Activated CD4-positive, alpha-beta T cell treated with anti-CD3 and anti-CD28 coated beads for 36 hours (primary cell): ENCODE measurements around the gene REEP6. TPM values are rescaled to one million over a fixed set of nuclear protein-coding genes. Genes with fewer than 3 reads are reported as not detected.
"Not testable (repeated sequence)": the region's sequence is repeated elsewhere in the genome, so short reads cannot be mapped to it uniquely, and the experiment has no call there.

ENCODE experiments used
- ATAC-seq: fragments of 200-7000 bp; cut with Tn5 transposase; one replicate; pipeline ENCODE4 v1.10.0; 2021; ENCODE audit warnings: mild to moderate bottlenecking, moderate library complexity
- CTCF ChIA-PET: fragments of 350-600 bp; sonication (Branson Sonifier 250); formaldehyde crosslinking; loops from one replicate; lab custom pipeline; 2021; ENCODE audit warnings: antibody characterized with exemption; lab: Charles Lee
- POLR2A ChIA-PET: fragments of 350-600 bp; sonication (Branson Sonifier 250); formaldehyde crosslinking; loops from one replicate; lab custom pipeline; 2021; ENCODE audit warnings: antibody characterized with exemption, inconsistent platforms; lab: Charles Lee
- DNase-seq: peaks from one replicate; pipeline ENCODE4 v3.0.0-alpha.2; 2020
- H3K27ac Mint-ChIP-seq: one replicate; pipeline ENCODE4 v1.8.0; 2021; ENCODE audit warnings: mixed read lengths
- H3K27me3 Mint-ChIP-seq: one replicate; pipeline ENCODE4 v1.8.0; 2021; ENCODE audit warnings: mixed read lengths
- H3K36me3 Mint-ChIP-seq: one replicate; pipeline ENCODE4 v1.8.0; 2021; ENCODE audit warnings: low read depth, mixed read lengths
- H3K4me1 Mint-ChIP-seq: one replicate; pipeline ENCODE4 v1.8.0; 2021; ENCODE audit warnings: mixed read lengths
- H3K4me3 Mint-ChIP-seq: one replicate; pipeline ENCODE4 v1.8.0; 2021; ENCODE audit warnings: mild to moderate bottlenecking, moderate library complexity, mixed read lengths
- H3K9me3 Mint-ChIP-seq: one replicate; pipeline ENCODE4 v1.8.0; 2021; ENCODE audit warnings: low read depth, mixed read lengths
- intact Hi-C, 2 experiments: fragments of 100-400 bp; cut with DNase I in 1 of 2; cut with micrococcal nuclease in 1 of 2; formaldehyde crosslinking; loops; one replicate each; pipeline versions ENCODE4 v1.14.2 to v1.15.1; 2022 to 2024; cut with DNase I, micrococcal nuclease
- total RNA-seq, 2 experiments: library from RNA; stranded (reverse); gene quantifications; one replicate each; pipeline ENCODE4 v1.2.3, GENCODE V29; 2021

REEP6 gene
- total RNA-seq, 2 experiments from 2014 or later = 2.1 to 2.7 TPM

DNA sequence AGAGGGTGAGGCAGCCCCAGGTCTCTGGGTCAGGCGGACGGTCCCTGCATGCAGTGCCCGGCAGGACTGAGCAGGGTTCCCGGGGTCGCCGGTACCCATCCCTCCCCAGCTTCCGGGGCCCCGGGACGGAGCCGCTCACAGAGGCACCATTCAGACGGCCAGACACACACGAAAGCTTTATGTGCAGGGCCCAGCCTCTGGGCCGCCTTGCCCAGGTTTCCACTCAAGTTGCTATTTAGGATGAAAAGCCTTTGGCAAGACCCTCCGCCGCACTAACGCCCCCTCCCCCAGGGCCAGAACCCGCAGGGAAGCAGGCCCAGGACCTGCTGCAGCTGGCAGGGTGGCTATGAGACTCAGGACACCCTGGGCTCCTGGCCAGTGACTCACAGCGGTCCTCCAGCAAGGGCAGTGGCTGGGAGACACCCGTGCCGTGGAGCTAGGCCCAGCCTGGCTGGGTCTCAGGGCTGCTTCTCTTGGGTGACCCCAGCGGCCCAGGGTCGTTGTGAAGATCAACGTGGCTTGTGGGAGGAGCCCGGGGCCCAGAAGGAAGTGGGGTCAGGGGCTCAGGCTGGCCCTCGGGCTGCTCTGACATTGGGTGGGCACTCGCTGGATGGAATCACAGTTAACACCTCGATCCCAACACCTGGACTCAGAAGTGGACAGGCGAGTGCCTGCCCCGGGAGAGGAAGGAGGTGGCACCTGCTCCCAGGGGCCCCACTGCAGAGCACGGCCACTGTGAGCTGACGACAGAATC lies 16.8 kb upstream of the REEP6 start:
- Mint-ChIP-seq H3K4me1 (peaks cover 11% of the 10 kb centered on the region), H3K27ac (no peak overlapping the region), H3K36me3 (peaks cover 7% of the 10 kb centered on the region), H3K9me3 (no peaks in the 10 kb centered on the region), H3K4me3 (no peak overlapping the region), H3K27me3 (no peaks in the 10 kb centered on the region)
- CTCF ChIA-PET = interaction anchor here (0.5 to 2.1 kb wide), 3 partner anchors 30 to 72 kb away, joined by 3 to 7 read pairs (median 4); no protein-coding TSS in a partner anchor
- DNase-seq = no peak
- no peak for ATAC-seq
- intact Hi-C loops = no loop called here
- POLR2A ChIA-PET = no interaction called here

DNA sequence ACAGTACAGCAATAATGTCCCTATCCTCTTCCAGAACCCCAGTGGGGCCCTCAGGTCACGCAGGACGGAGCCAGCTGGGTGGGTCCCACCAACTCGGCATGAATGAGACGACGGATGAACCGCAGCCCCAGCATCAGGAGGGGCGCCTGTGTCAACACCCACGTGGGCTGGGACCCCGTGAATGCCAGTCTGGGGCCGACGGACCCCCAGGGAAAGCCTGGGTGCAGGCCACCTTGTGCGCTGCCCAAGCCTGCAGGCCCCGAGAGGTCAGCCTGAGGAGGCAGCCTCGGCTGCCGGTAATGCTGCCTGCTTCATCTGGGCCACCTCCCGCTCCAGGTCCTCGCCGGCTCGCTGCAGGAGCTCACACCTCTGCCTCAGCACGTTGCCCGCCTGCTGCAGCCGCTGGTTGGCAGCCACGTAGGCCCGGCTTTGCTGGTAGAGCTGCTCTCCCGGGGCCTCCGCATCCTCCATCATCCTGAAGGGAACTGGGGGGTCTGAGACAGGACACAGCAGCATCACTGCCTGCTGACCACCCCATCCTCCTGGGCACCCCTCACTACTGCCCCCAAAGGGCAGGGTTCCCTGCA lies 16.1 kb upstream of the REEP6 start:
- Mint-ChIP-seq H3K4me1 (peaks cover 11% of the 10 kb centered on the region), H3K27me3 (no peaks in the 10 kb centered on the region), H3K4me3 (no peak overlapping the region), H3K9me3 (no peaks in the 10 kb centered on the region), H3K27ac (no peak overlapping the region), H3K36me3 (peaks cover 7% of the 10 kb centered on the region)
- ATAC-seq (no peak), DNase-seq (no peak)
- ChIA-PET CTCF (interaction anchor here (1.0 to 2.1 kb wide), 2 partner anchors 16 to 31 kb away, joined by 4 to 7 read pairs; partner anchors contain the start of gene REEP6), POLR2A (no interaction called here)
- intact Hi-C loops = loop anchor here in 1 of 2 experiments (5.0 kb wide), 1 partner anchor 33 kb away; no protein-coding TSS in a partner anchor

DNA sequence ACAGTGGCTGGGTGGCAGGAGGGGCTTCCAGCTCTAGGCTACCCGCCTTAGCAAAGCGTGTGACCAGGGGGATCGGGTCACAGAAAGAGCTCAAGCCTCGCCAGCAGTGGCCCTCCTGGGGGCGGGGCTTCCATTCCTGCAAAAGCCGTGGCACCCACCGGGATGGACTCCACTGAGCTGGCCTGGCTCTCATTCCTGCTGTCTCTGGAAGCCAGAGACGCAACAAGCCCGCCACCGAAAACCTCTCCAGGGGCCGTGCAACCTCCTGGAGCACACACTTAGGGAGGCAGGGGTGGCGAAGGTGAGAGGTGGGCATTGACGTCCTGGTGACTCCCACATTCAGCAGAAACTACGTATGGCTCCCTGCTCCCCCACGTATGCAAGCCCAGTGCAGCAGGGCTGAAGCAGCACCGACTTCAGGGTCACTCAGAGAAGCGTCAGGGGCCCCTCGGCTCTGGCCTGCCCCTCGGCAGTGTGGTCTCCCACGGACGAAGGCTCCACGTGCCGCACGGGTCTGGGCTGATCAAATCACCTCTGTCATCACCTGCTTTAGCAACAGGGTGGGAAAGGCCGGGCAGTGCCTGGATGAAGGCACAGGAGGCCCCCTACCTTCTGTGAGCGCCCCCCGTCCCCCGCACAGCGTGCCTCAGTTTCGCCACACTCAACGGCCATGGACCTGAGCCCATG lies 15.1 kb upstream of the REEP6 start:
- CTCF ChIA-PET = interaction anchor here (1.0 kb wide), 1 partner anchor 15 kb away, joined by 4 read pairs; the partner anchor contains the start of gene REEP6
- POLR2A ChIA-PET = no interaction called here
- no peak for DNase-seq
- Mint-ChIP-seq H3K27me3 (no peaks in the 10 kb centered on the region), H3K4me3 (no peak overlapping the region), H3K27ac (no peak overlapping the region), H3K4me1 (peaks cover 8% of the 10 kb centered on the region), H3K36me3 (peaks cover 7% of the 10 kb centered on the region), H3K9me3 (no peaks in the 10 kb centered on the region)
- no peak for ATAC-seq
- intact Hi-C loops = loop anchor here in 1 of 2 experiments (5.0 kb wide), 1 partner anchor 34 kb away; no protein-coding TSS in a partner anchor

DNA sequence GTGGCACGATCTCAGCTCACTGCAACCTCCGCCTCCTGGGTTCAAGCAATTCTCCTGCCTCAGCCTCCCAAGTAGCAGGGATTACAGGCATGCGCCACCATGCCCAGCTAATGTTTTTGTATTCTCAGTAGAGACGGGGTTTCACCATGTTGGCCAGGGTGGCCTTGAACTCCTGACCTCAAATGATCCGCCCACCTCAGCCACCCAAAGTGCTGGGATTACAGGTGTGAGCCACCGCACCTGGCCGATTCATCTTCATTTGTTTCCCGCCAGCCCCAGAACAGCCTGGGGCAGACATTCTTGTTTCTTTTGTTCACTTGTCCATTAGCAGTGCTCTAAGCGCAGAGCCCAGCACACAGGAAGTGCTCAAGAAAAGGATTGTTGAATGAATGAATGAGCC lies 13.9 kb upstream of the REEP6 start:
- H3K36me3 Mint-ChIP-seq, CTCF ChIA-PET, DNase-seq, H3K27me3 Mint-ChIP-seq, ATAC-seq, H3K27ac Mint-ChIP-seq, H3K9me3 Mint-ChIP-seq, H3K4me1 Mint-ChIP-seq, POLR2A ChIA-PET: not testable (repeated sequence)
- peak overlapping the region; percentile 96 for H3K4me3 Mint-ChIP-seq
- intact Hi-C loops = loop anchor here in 1 of 2 experiments (5.0 kb wide), 1 partner anchor 35 kb away; no protein-coding TSS in a partner anchor

DNA sequence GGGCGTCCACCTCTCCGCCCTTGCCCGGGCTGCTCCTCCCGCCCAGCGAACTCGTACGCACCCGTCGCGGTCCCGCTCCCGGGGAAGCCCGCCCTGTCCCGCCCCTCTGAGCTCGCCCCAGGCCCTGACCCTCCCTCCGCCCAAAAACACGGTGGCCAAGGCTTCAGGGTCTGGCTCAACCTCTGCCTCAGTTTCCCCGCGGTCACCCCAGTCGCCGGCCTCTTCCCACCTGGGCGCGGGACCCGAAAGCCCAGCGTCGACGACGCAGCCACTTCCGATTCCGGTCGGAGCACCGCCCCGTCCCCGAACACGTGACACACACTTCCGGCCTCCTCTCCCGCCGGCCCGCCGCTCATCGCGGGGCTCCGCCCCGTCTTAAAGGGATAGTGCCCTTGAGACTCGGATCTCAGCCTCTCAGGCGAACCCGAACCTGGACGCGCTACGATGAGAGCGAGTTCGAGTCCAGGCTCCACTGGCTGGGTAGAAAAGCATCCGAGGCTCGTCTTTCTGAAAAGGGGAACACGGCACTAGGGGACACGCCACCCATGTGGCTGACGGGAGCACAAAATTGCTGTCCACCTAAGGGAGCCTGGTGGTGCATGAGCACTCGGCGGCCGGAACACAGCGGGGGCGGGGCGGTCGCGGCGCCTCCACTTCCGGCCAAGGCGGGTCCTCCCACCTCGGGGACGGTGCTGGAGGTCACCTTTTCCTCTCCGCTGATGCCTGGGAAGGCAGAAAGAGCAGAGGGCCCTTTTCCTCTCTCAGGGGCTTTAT lies 11.9 kb upstream of the REEP6 start, which contains the start of gene C19orf25:
C19orf25 (minus strand) TSS at position 282 of the 774 bp plus-strand sequence. CDS start 312 bp downstream, outside the sequence.
- ATAC-seq = peak; percentile 98

DNA sequence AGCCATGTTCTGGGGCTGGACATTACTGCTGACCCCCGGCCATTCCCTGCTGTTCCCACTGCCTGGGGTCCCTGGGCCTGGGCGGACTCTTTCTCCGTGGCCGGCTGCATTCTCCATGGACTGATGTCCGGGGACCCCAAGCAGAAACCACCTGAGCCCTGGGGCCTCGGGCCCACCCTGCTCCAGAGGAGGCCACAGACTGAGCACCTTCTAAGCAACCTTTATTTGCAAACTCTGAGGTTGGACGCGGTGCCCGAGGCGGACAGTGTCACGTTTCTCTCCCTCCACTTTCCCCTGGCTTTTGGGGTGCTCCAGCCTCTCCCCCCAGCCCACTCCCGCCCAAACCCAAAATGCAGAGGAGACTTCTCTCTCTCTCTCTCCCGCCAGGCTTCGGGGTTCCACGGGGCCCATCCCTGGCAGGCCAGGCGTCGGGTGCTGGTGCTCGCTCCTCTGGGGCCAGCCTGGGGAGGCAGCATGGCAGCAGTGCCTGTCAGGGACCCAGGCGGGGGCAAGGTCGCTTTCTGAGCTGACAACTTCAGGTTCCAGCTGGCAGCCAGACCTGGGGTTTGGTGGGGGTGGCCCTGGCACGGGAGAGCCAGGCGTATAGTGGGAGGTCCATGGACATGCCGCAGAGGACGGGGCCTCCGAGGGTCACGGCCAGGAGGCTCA lies 9.6 kb upstream of the REEP6 start:
- ChIA-PET CTCF (no interaction called here), POLR2A (no interaction called here)
- no peak for DNase-seq
- intact Hi-C loops = no loop called here
- no peak for ATAC-seq
- Mint-ChIP-seq H3K4me1 (peaks cover 6% of the 10 kb centered on the region), H3K4me3 (no peak overlapping the region), H3K27me3 (no peaks in the 10 kb centered on the region), H3K27ac (no peak overlapping the region), H3K9me3 (no peaks in the 10 kb centered on the region), H3K36me3 (peaks cover 7% of the 10 kb centered on the region)

More for the DNA sequence above, 11.9 kb upstream of the REEP6 start, which contains the start of gene C19orf25:
- Mint-ChIP-seq H3K27me3 (no peaks in the 10 kb centered on the region), H3K9me3 (no peaks in the 10 kb centered on the region), H3K4me1 (peaks cover 6% of the 10 kb centered on the region), H3K27ac (peak within 1 kb of the TSS; percentile 95), H3K36me3 (peaks cover 7% of the 10 kb centered on the region), H3K4me3 (peak within 1 kb of the TSS; percentile 96)
- ChIA-PET CTCF (interaction anchor here (0.6 kb wide), 1 partner anchor 823 kb away, joined by 3 read pairs; no protein-coding TSS in a partner anchor), POLR2A (no interaction called here)
- peak; percentile 97 for DNase-seq
- intact Hi-C loops = loop anchor here (1.0 to 5.0 kb wide), 12 partner anchors 11 to 173 kb away; partner anchors contain the start of genes PCSK4 (in 2 of the 2), ADAMTSL5 (in 1 of the 2), DAZAP1 (in 1 of the 2) and MBD3 (in 1 of the 2)

DNA sequence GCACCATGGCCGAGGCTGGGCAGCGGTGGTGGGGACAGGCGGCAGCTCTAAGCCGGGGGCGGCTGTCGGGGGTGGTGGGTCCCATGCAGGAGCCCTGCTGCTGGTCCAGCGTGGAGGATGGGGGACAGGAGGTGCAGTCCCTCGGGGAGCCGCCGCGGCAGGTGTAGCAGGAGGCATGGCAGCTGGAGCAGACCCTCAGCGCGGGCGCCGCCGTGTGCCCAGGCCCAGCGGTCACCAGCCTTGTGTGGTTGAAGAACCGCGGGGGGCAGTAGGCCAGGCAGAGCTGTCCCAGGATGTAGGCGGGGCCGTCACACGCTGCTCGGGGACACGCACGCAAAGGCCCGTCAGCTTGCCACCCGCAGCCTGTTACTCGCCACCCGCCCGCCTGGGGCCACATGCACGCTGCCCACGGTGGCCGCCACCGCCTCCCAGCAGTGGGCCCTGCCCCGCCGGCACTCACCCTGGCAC lies 9.1 kb upstream of the REEP6 start:
- H3K27ac Mint-ChIP-seq = no peak overlapping the region
- H3K4me3 Mint-ChIP-seq = no peak overlapping the region
- intact Hi-C loops = no loop called here
- ChIA-PET POLR2A (no interaction called here), CTCF (no interaction called here)
- H3K9me3 Mint-ChIP-seq = no peaks in the 10 kb centered on the region
- H3K4me1 Mint-ChIP-seq = peaks cover 6% of the 10 kb centered on the region
- no peaks in the 10 kb centered on the region for H3K27me3 Mint-ChIP-seq
- ATAC-seq = no peak
- DNase-seq = no peak
- H3K36me3 Mint-ChIP-seq = peaks cover 7% of the 10 kb centered on the region

DNA sequence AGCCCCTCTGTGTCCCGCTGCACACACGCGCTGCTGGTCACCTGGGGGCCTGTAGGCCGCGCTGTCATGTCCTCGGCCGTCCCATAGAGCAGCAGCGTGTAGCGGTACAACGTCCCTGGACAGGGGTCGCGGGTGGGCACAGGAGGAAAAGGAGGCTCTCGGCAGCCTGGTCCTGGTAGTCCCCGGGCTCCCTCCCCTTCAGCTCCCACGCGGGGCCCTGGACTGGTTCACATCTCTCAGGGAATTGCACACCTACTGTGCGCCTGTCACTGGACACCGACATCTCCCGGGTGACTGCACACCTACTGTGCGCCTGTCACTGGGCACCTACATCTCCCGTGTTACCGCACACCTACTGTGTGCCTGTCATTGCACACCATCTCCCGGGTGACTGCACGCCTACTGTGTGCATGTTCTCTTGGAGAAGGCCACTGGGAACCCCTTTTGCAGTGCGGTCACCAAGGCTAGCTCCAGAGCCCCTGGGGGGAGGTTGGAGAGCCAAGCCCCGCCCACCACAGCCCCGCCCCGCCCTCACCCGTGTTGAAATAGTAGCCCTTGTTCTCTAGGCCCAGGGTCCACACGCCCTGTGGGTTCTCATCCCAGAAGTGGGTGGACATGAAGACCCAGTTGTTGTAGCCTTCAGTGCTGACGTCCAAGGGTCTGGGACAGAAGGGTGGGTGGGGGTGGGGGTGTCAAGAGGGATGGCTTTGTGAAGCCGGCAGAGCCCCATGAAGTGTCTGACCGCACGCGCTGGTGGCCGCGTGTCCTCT lies 8.4 kb upstream of the REEP6 start:
- CTCF ChIA-PET = no interaction called here
- no peak overlapping the region for H3K4me3 Mint-ChIP-seq
- ATAC-seq (no peak), DNase-seq (no peak)
- POLR2A ChIA-PET = no interaction called here
- peaks cover 2% of the 10 kb centered on the region for H3K4me1 Mint-ChIP-seq
- no peaks in the 10 kb centered on the region for H3K9me3 Mint-ChIP-seq
- no peak overlapping the region for H3K27ac Mint-ChIP-seq
- no peaks in the 10 kb centered on the region for H3K27me3 Mint-ChIP-seq
- intact Hi-C loops = no loop called here
- peaks cover 2% of the 10 kb centered on the region for H3K36me3 Mint-ChIP-seq

DNA sequence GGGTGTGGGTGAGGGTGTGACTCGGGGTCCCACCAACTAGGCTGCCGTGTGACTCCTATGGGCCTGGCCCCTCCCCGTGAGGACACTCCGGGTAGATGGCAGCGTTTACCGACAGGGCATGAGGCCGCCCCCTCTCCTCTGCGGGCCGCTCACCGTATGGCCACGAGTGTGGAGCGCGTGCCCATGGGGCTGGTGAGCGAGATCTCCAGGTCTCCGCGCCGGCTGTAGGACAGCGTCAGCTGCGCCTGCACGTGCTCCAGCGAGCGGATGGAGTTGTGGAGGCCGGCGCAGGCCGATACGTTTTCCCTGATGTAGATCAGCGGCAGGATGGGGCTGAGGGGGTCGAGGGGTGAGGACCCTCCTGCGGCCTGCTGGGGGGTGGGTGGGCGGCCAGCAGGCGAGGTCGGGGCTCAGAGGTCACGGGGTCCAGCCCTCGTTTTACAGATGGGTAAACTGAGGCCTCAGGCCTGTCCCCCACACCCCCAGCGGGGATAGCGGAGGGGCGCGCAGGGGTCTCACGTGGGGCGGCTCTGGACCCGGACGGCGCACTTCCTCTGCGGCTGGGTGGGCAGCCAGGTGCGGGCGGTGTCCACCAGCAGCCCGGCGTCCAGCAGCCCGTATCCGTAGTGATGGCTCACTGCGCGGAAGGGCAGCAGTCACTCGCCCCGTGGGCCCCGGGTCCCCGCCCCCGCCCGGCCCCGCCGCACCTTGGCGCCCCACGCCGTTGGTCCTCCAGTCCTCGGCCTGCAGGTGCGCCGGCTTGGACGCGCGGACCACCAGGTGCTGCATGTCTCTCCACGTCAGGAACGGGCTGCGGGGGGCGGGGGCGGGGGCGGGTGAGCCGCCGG lies 7.6 kb upstream of the REEP6 start:
- no peak overlapping the region for H3K4me3 Mint-ChIP-seq

More for the DNA sequence above, 7.6 kb upstream of the REEP6 start:
- Mint-ChIP-seq H3K27ac (no peak overlapping the region), H3K9me3 (no peaks in the 10 kb centered on the region), H3K36me3 (peaks cover 2% of the 10 kb centered on the region), H3K4me1 (peaks cover 2% of the 10 kb centered on the region), H3K27me3 (no peaks in the 10 kb centered on the region)
- ChIA-PET CTCF (no interaction called here), POLR2A (no interaction called here)
- intact Hi-C loops = no loop called here
- ATAC-seq (no peak), DNase-seq (no peak)
